ENCODE results near the gene MRPL49.

MRPL49 gene

GRCh38 chr11:65083134-65083833 lies 38.8 kb upstream of the MRPL49 start:
- Histone ChIP-seq H3K27me3 (no peaks in the 10 kb centered on the region), H3K9me3 (no peaks in the 10 kb centered on the region), H3K36me3 (peaks cover 3% of the 10 kb centered on the region; the same call in 1 of the 2 replicates), H3K4me3 (ENCODE audit: low read depth, low read length) (peak overlapping the region; percentile 92), H3K4me1 (no peaks in the 10 kb centered on the region)
- DNase-seq, result no peak
- no peak for TF ChIP-seq CTCF (IDR thresholded peaks at IDR 0.05; ENCODE audit: low read depth, low read length)

GRCh38 chr11:65083834-65084597 lies 38.1 kb upstream of the MRPL49 start, which contains the start of the genes CDCA5 and ZFPL1:
TSS of gene CDCA5 (minus strand) at chr11:65084040. CDS start at chr11:65083978, 62 bp downstream.
TSS of gene ZFPL1 (plus strand) at chr11:65084222. CDS start at chr11:65084699, 477 bp downstream.
- peak; percentile 89 for DNase-seq
- no peak for TF ChIP-seq CTCF (IDR thresholded peaks at IDR 0.05; ENCODE audit: low read depth, low read length)
- Histone ChIP-seq H3K4me3 (ENCODE audit: low read depth, low read length) (peak within 1 kb of the TSS; percentile 92), H3K27me3 (no peaks in the 10 kb centered on the region), H3K9me3 (no peaks in the 10 kb centered on the region), H3K36me3 (no peaks in the 10 kb centered on the region), H3K4me1 (no peaks in the 10 kb centered on the region)

GRCh38 chr11:65084598-65085375 lies 37.3 kb upstream of the MRPL49 start:
- Histone ChIP-seq H3K4me1 (no peaks in the 10 kb centered on the region), H3K27me3 (no peaks in the 10 kb centered on the region), H3K36me3 (no peaks in the 10 kb centered on the region), H3K9me3 (no peaks in the 10 kb centered on the region), H3K4me3 (ENCODE audit: low read depth, low read length) (peak overlapping the region; percentile 92)
- TF ChIP-seq CTCF (IDR thresholded peaks at IDR 0.05; ENCODE audit: low read depth, low read length), result no peak
- DNase-seq, result no peak

GRCh38 chr11:65085446-65085845 lies 36.7 kb upstream of the MRPL49 start:
- Histone ChIP-seq H3K9me3 (no peaks in the 10 kb centered on the region), H3K4me3 (ENCODE audit: low read depth, low read length) (no peak overlapping the region), H3K4me1 (no peaks in the 10 kb centered on the region), H3K27me3 (no peaks in the 10 kb centered on the region), H3K36me3 (no peaks in the 10 kb centered on the region)
- no peak for DNase-seq
- TF ChIP-seq CTCF (IDR thresholded peaks at IDR 0.05; ENCODE audit: low read depth, low read length), result no peak

GRCh38 chr11:65086809-65087208 lies 35.3 kb upstream of the MRPL49 start:
- no peak for TF ChIP-seq CTCF (IDR thresholded peaks at IDR 0.05; ENCODE audit: low read depth, low read length)
- no peak for DNase-seq
- no peak overlapping the region for H3K4me3 ChIP-seq (ENCODE audit: low read depth, low read length)
- H3K4me1 ChIP-seq, result no peaks in the 10 kb centered on the region
- H3K36me3 ChIP-seq, result no peaks in the 10 kb centered on the region
- H3K9me3 ChIP-seq, result no peaks in the 10 kb centered on the region
- no peaks in the 10 kb centered on the region for H3K27me3 ChIP-seq

Data from BE2C (cell line).